H9 (cell line): ENCODE results near the gene PDE3B. TPM values are rescaled to one million over a fixed set of nuclear protein-coding genes. Genes with fewer than 3 reads are reported as not detected.

Experiments used
- DNase-seq: peaks from one replicate; pipeline ENCODE4 v3.0.0-alpha.2; 2017
- H2AFZ ChIP-seq: one replicate; pipeline ENCODE4 v1.6.1; 2013; ENCODE audit warnings: mild to moderate bottlenecking, low read length, control low read depth, moderate library complexity
- H2AK5ac ChIP-seq: 2 replicates; pipeline ENCODE4 v1.6.1; 2013; ENCODE audit warnings: low read length, control low read depth, mixed read lengths; ENCODE audit not compliant: insufficient read length
- H2BK120ac ChIP-seq: one replicate; pipeline ENCODE4 v1.6.1; 2013; ENCODE audit warnings: low read depth, mild to moderate bottlenecking, low read length, control low read depth, inconsistent platforms; ENCODE audit not compliant: poor library complexity, severe bottlenecking
- H2BK12ac ChIP-seq: 2 replicates; pipeline ENCODE4 v1.6.1; 2013; ENCODE audit warnings: low read length, control low read depth, mixed read lengths, low read depth; ENCODE audit not compliant: insufficient read length
- H2BK15ac ChIP-seq: 2 replicates; pipeline ENCODE4 v1.6.1; 2013; ENCODE audit warnings: low read depth, low read length, control low read depth
- H2BK20ac ChIP-seq: one replicate; pipeline ENCODE4 v1.6.1; 2013; ENCODE audit warnings: low read depth, mild to moderate bottlenecking, low read length, control low read depth, inconsistent platforms; ENCODE audit not compliant: poor library complexity, severe bottlenecking
- H2BK5ac ChIP-seq: 2 replicates; pipeline ENCODE4 v1.6.1; 2013; ENCODE audit warnings: low read length, control low read depth, mixed read lengths; ENCODE audit not compliant: insufficient read length
- H3K14ac ChIP-seq: 2 replicates; pipeline ENCODE4 v1.6.1; 2013; ENCODE audit warnings: low read length, control low read depth; ENCODE audit not compliant: insufficient read depth
- H3K18ac ChIP-seq: 2 replicates; pipeline ENCODE4 v1.6.1; 2013; ENCODE audit warnings: low read depth, mild to moderate bottlenecking, mixed read lengths, low read length, control low read depth; ENCODE audit not compliant: insufficient read length
- H3K23ac ChIP-seq: 2 replicates; pipeline ENCODE4 v1.6.1; 2013; ENCODE audit warnings: low read length, control low read depth, mixed read lengths, low read depth; ENCODE audit not compliant: insufficient read length
- H3K23me2 ChIP-seq: 2 replicates; pipeline ENCODE4 v1.6.1; 2013; ENCODE audit warnings: low read depth, mild to moderate bottlenecking, mixed read lengths, low read length, control low read depth; ENCODE audit not compliant: insufficient read length, poor library complexity, severe bottlenecking
- H3K27ac ChIP-seq: 2 replicates; pipeline ENCODE4 v1.5.1; 2013; ENCODE audit warnings: low read length, control low read depth, mixed read lengths, low read depth; ENCODE audit not compliant: insufficient read length
- H3K27me3 ChIP-seq: 2 replicates; pipeline ENCODE4 v1.6.1; 2013; ENCODE audit warnings: low read length, control low read depth, inconsistent platforms; ENCODE audit not compliant: insufficient read depth
- H3K4ac ChIP-seq: 2 replicates; pipeline ENCODE4 v1.6.1; 2013; ENCODE audit warnings: low read depth, mild to moderate bottlenecking, control low read depth, inconsistent platforms, low read length, moderate library complexity
- H3K4me1 ChIP-seq: 2 replicates; pipeline ENCODE4 v1.6.1; 2013; ENCODE audit warnings: low read length, control low read depth, inconsistent platforms; ENCODE audit not compliant: insufficient read depth
- H3K4me2 ChIP-seq: 2 replicates; pipeline ENCODE4 v1.6.1; 2013; ENCODE audit warnings: low read length, control low read depth, mixed read lengths; ENCODE audit not compliant: insufficient read length, insufficient read depth
- H3K56ac ChIP-seq: 2 replicates; pipeline ENCODE4 v1.6.1; 2013; ENCODE audit warnings: low read depth, mild to moderate bottlenecking, mixed read lengths, low read length, control low read depth; ENCODE audit not compliant: insufficient read length
- H3K79me1 ChIP-seq: 2 replicates; pipeline ENCODE4 v1.6.1; 2013; ENCODE audit warnings: low read depth, mild to moderate bottlenecking, moderate library complexity, low read length, control low read depth, inconsistent platforms; ENCODE audit not compliant: insufficient read depth, poor library complexity, severe bottlenecking
- H3K79me2 ChIP-seq: 2 replicates; pipeline ENCODE4 v1.6.1; 2013; ENCODE audit warnings: low read length, control low read depth, inconsistent platforms; ENCODE audit not compliant: insufficient read depth
- H3K9ac ChIP-seq: 2 replicates; pipeline ENCODE4 v1.6.1; 2013; ENCODE audit warnings: low read length, control low read depth, mixed read lengths; ENCODE audit not compliant: insufficient read length; ENCODE audit errors: extremely low read depth
- H3K9me3 ChIP-seq: one replicate; pipeline ENCODE4 v1.6.1; 2013; ENCODE audit warnings: low read depth, low read length, inconsistent platforms; ENCODE audit not compliant: control insufficient read depth
- H3T11ph ChIP-seq: one replicate; pipeline ENCODE4 v1.6.1; 2013; ENCODE audit warnings: mild to moderate bottlenecking, low read length, control low read depth, inconsistent platforms
- H4K20me1 ChIP-seq: one replicate; pipeline ENCODE4 v1.6.1; 2013; ENCODE audit not compliant: control insufficient read depth, insufficient read length, insufficient read depth
- H4K5ac ChIP-seq: 2 replicates; pipeline ENCODE4 v1.6.1; 2013; ENCODE audit warnings: low read depth, mild to moderate bottlenecking, mixed read lengths, low read length, control low read depth; ENCODE audit not compliant: insufficient read length
- H4K8ac ChIP-seq: replicated peaks from 2 replicates; pipeline ENCODE4 v1.6.1; 2013; ENCODE audit warnings: low read length, control low read depth, mixed read lengths, low read depth; ENCODE audit not compliant: insufficient read length
- H4K91ac ChIP-seq: 2 replicates; pipeline ENCODE4 v1.6.1; 2013; ENCODE audit warnings: low read depth, mild to moderate bottlenecking, moderate library complexity, mixed read lengths, low read length, control low read depth; ENCODE audit not compliant: insufficient read length
- H3K27ac Mint-ChIP-seq, 3 experiments: 2 replicates in 2 of 3; 3 replicates in 1 of 3; pipeline ENCODE4 v1.8.0; 2020 to 2021; ENCODE audit warnings: mixed read lengths in 3 of 3, mild to moderate bottlenecking in 1 of 3, moderate library complexity in 1 of 3
- H3K27me3 Mint-ChIP-seq: 2 replicates; pipeline ENCODE4 v1.8.0; 2021; ENCODE audit warnings: low read depth, mild to moderate bottlenecking, moderate library complexity, mixed read lengths
- H3K36me3 Mint-ChIP-seq, 3 experiments: 2 replicates in 2 of 3; 3 replicates in 1 of 3; pipeline ENCODE4 v1.8.0; 2020 to 2021; ENCODE audit warnings: low read depth in 3 of 3, mixed read lengths in 3 of 3; ENCODE audit not compliant: insufficient read depth in 1 of 3
- H3K4me1 Mint-ChIP-seq, 2 experiments: 2 replicates each; pipeline ENCODE4 v1.8.0; 2020; ENCODE audit warnings: mixed read lengths in 2 of 2
- H3K4me3 Mint-ChIP-seq, 2 experiments: 2 replicates in 1 of 2; 3 replicates in 1 of 2; pipeline ENCODE4 v1.8.0; 2020 to 2021; ENCODE audit warnings: mild to moderate bottlenecking in 2 of 2, mixed read lengths in 2 of 2, moderate library complexity in 1 of 2
- H3K9me3 Mint-ChIP-seq, 2 experiments: 2 replicates in 1 of 2; 3 replicates in 1 of 2; pipeline ENCODE4 v1.8.0; 2020; ENCODE audit warnings: mild to moderate bottlenecking in 2 of 2, mixed read lengths in 2 of 2, moderate library complexity in 1 of 2
- total RNA-seq: library from RNA; stranded (reverse); gene quantifications from 2 replicates; pipeline ENCODE4 v1.2.1, GENCODE V29; 2021
- TF ChIP-seq, protein P1 (sequence below): fragments of 200-600 bp; sonication (generic); conservative IDR thresholded peaks from 3 replicates; pipeline ENCODE4 v1.8.0; 2021; ENCODE audit warnings: antibody characterized with exemption, mild to moderate bottlenecking

Gene PDE3B
- total RNA-seq, 1 experiment from 2014 or later = 6.6 TPM

GRCh38 chr11:14727215-14727614 lies 83.6 kb downstream of the PDE3B start:
- no peaks in the 10 kb centered on the region for H3K23me2 ChIP-seq
- no peaks in the 10 kb centered on the region; the same call in 1 of the 2 replicates for H3K4me1 ChIP-seq
- no peaks in the 10 kb centered on the region for H4K20me1 ChIP-seq
- no peak overlapping the region for H3K4ac ChIP-seq
- no peak overlapping the region for H2BK15ac ChIP-seq
- no peak overlapping the region for H3T11ph ChIP-seq
- H3K9me3 ChIP-seq = no peaks in the 10 kb centered on the region
- peaks cover 15 to 19% of the 10 kb centered on the region in 2 experiments for H3K4me1 Mint-ChIP-seq
- H2BK20ac ChIP-seq = no peak overlapping the region
- H4K5ac ChIP-seq = no peak overlapping the region
- no peaks in the 10 kb centered on the region for H3K79me2 ChIP-seq
- H2AFZ ChIP-seq = no peak overlapping the region
- no peak overlapping the region for H3K56ac ChIP-seq
- no peak overlapping the region for H3K14ac ChIP-seq
- H3K9ac ChIP-seq = no peak overlapping the region
- no peak overlapping the region for H2AK5ac ChIP-seq
- H2BK5ac ChIP-seq = no peak overlapping the region
- no peaks in the 10 kb centered on the region for H3K79me1 ChIP-seq
- H3K9me3 Mint-ChIP-seq = no peaks in the 10 kb centered on the region
- no peak overlapping the region for H3K27ac Mint-ChIP-seq
- TF ChIP-seq, protein P1, sequence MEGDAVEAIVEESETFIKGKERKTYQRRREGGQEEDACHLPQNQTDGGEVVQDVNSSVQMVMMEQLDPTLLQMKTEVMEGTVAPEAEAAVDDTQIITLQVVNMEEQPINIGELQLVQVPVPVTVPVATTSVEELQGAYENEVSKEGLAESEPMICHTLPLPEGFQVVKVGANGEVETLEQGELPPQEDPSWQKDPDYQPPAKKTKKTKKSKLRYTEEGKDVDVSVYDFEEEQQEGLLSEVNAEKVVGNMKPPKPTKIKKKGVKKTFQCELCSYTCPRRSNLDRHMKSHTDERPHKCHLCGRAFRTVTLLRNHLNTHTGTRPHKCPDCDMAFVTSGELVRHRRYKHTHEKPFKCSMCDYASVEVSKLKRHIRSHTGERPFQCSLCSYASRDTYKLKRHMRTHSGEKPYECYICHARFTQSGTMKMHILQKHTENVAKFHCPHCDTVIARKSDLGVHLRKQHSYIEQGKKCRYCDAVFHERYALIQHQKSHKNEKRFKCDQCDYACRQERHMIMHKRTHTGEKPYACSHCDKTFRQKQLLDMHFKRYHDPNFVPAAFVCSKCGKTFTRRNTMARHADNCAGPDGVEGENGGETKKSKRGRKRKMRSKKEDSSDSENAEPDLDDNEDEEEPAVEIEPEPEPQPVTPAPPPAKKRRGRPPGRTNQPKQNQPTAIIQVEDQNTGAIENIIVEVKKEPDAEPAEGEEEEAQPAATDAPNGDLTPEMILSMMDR = no peak
- no peak overlapping the region for H2BK120ac ChIP-seq
- no peak for DNase-seq
- H3K4me3 Mint-ChIP-seq = no peak overlapping the region
- H2BK12ac ChIP-seq = no peak overlapping the region
- H3K27ac ChIP-seq = no peak overlapping the region
- H3K4me2 ChIP-seq = no peak overlapping the region
- no peak overlapping the region for H4K91ac ChIP-seq
- H3K18ac ChIP-seq = no peak overlapping the region
- H4K8ac ChIP-seq = no peak overlapping the region
- no peaks in the 10 kb centered on the region for H3K27me3 ChIP-seq
- H3K23ac ChIP-seq = no peak overlapping the region
- H3K36me3 Mint-ChIP-seq = no peaks in the 10 kb centered on the region; a peak in 1 of 7 replicates
- H3K27me3 Mint-ChIP-seq = no peaks in the 10 kb centered on the region
